Vagina (tissue), 2 donors: Measurements from ENCODE around the gene LMBRD2.

Experiments used
- CTCF ChIP-seq, 3 experiments: fragments of 450-650 bp in 2 of 3; fragments of 200-600 bp in 1 of 3; sonication (generic) in 1 of 3; IDR thresholded peaks; one replicate each; pipeline ENCODE4 v1.5.1; 2017 to 2019; ENCODE audit warnings: antibody characterized with exemption in 3 of 3, mild to moderate bottlenecking in 2 of 3, moderate library complexity in 2 of 3
- POLR2A ChIP-seq, 2 donors: fragments of 450-650 bp; IDR thresholded peaks; one replicate each; pipeline ENCODE4 v1.6.1; 2017; ENCODE audit warnings: antibody characterized with exemption in 2 of 2, mild to moderate bottlenecking in 2 of 2, moderate library complexity in 2 of 2
- POLR2AphosphoS5 ChIP-seq, 2 donors: sonication (generic); formaldehyde crosslinking; IDR thresholded peaks; one replicate each; pipeline ENCODE4 v1.9.0; 2017; ENCODE audit warnings: antibody characterized with exemption in 2 of 2, mild to moderate bottlenecking in 2 of 2, low read depth in 1 of 2; ENCODE audit not compliant: insufficient read depth in 1 of 2

- TF ChIP-seq POLR2A (IDR thresholded peaks at IDR 0.05) (no peak), CTCF (IDR thresholded peaks at IDR 0.05) (no peak), POLR2AphosphoS5 (IDR thresholded peaks at IDR 0.05; ENCODE audit: insufficient read depth in 1 of 2, low read depth in 1 of 2) (no peak)
Measured at GRCh38 chr5:36180556-36181350, 29.1 kb upstream of the LMBRD2 start.
